Measurements from ENCODE around the gene ISL2.
"Not testable (repeated sequence)": the region's sequence is repeated elsewhere in the genome, so short reads cannot be mapped to it uniquely, and the experiment has no call there.

Gene ISL2

GRCh38 chr15:76336254-76337058 lies at the start of gene ISL2:
Gene ISL2, plus strand, starts transcription at chr15:76336773. Its CDS starts 111 bp downstream, at chr15:76336884.
- Histone ChIP-seq H4K20me1 (ENCODE audit: insufficient read depth, low read length) (no peaks in the 10 kb centered on the region), H3K4me3 (ENCODE audit: low read depth, low read length, poor library complexity, severe bottlenecking) (peak within 1 kb of the TSS; percentile 55), H3K27ac (ENCODE audit: low read depth, low read length, poor library complexity, severe bottlenecking) (no peak within 1 kb of the TSS), H3K9me2 (ENCODE audit: low read depth, low read length) (no peaks in the 10 kb centered on the region), H3F3A (ENCODE audit: insufficient read depth, low read length) (no peaks in the 10 kb centered on the region; the same call in 1 of the 2 replicates), H2AFZ (ENCODE audit: low read length) (no peak within 1 kb of the TSS), H3K4me2 (ENCODE audit: low read length) (peak within 1 kb of the TSS; percentile 69), H3K4me1 (ENCODE audit: insufficient read depth, low read length, severe bottlenecking) (peaks cover 56% of the 10 kb centered on the region), H3K79me2 (ENCODE audit: insufficient read depth, low read length) (no peaks in the 10 kb centered on the region), H3K9ac (ENCODE audit: low read length) (peak within 1 kb of the TSS; percentile 38), H3K27me3 (ENCODE audit: insufficient read depth, low read length) (no peaks in the 10 kb centered on the region), H3K36me3 (ENCODE audit: insufficient read depth, low read length) (no peaks in the 10 kb centered on the region), H3K9me3 (ENCODE audit: low read length) (no peaks in the 10 kb centered on the region)
- TF ChIP-seq, protein P1, sequence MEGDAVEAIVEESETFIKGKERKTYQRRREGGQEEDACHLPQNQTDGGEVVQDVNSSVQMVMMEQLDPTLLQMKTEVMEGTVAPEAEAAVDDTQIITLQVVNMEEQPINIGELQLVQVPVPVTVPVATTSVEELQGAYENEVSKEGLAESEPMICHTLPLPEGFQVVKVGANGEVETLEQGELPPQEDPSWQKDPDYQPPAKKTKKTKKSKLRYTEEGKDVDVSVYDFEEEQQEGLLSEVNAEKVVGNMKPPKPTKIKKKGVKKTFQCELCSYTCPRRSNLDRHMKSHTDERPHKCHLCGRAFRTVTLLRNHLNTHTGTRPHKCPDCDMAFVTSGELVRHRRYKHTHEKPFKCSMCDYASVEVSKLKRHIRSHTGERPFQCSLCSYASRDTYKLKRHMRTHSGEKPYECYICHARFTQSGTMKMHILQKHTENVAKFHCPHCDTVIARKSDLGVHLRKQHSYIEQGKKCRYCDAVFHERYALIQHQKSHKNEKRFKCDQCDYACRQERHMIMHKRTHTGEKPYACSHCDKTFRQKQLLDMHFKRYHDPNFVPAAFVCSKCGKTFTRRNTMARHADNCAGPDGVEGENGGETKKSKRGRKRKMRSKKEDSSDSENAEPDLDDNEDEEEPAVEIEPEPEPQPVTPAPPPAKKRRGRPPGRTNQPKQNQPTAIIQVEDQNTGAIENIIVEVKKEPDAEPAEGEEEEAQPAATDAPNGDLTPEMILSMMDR (IDR thresholded peaks at IDR 0.05; ENCODE audit: low read length) = no peak
- TF ChIP-seq EZH2 (IDR thresholded peaks at IDR 0.05; ENCODE audit: borderline replicate concordance, low read length) = no peak

DNA sequence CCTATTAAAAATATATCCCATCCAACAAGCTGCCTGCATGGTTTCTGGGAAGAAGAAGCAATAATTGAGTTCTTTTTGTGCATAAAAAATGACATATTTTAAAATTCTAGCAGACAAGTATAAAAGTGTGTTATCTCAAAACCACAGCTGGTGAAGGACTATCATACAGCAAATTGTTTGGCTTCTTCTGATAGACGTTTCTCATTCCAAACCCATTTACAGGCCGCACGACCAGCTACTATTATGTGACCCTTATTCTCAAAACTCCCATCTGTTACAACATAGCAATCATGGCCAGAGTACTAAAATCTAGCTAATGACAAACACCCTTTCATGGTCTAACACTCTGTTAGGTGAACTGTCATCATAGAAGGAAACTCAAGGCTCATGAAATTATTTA lies 47.0 kb upstream of the ISL2 start:
- H3K9me2 ChIP-seq (ENCODE audit: low read depth, low read length) = no peaks in the 10 kb centered on the region
- TF ChIP-seq EZH2 (IDR thresholded peaks at IDR 0.05; ENCODE audit: borderline replicate concordance, low read length) = no peak
- TF ChIP-seq, protein P1 (IDR thresholded peaks at IDR 0.05; ENCODE audit: low read length) = no peak
- no peak overlapping the region for H3K4me2 ChIP-seq (ENCODE audit: low read length)
- peaks cover 24% of the 10 kb centered on the region for H3K79me2 ChIP-seq (ENCODE audit: insufficient read depth, low read length)
- H3K36me3 ChIP-seq (ENCODE audit: insufficient read depth, low read length) = peaks cover 63% of the 10 kb centered on the region
- H3K27ac ChIP-seq (ENCODE audit: low read depth, low read length, poor library complexity, severe bottlenecking) = no peak overlapping the region
- no peaks in the 10 kb centered on the region for H4K20me1 ChIP-seq (ENCODE audit: insufficient read depth, low read length)
- no peaks in the 10 kb centered on the region for H3K9me3 ChIP-seq (ENCODE audit: low read length)
- no peaks in the 10 kb centered on the region for H3F3A ChIP-seq (ENCODE audit: insufficient read depth, low read length)
- H2AFZ ChIP-seq (ENCODE audit: low read length) = no peak overlapping the region
- H3K4me1 ChIP-seq (ENCODE audit: insufficient read depth, low read length, severe bottlenecking) = peaks cover 14% of the 10 kb centered on the region
- no peak overlapping the region for H3K9ac ChIP-seq (ENCODE audit: low read length)
- H3K4me3 ChIP-seq (ENCODE audit: low read depth, low read length, poor library complexity, severe bottlenecking) = no peak overlapping the region
- no peaks in the 10 kb centered on the region for H3K27me3 ChIP-seq (ENCODE audit: insufficient read depth, low read length)

DNA sequence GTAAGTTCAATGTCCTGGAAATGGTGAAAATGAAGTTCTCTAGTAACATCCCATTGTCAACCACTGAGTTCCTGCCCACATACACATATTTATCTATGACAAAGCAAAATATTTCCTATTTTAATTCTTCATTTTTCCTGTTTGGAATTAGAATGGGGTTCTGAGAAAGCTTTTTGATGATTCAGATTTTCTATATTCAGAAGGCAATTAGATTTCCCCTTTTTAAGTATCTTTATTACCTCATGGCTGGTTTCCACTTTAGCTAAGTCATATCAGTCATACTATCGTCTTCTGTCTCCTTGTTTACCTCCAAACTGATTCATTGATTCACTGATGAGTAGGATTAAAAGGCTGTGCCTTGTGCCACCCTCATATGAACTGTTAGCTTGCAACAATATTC lies 43.2 kb upstream of the ISL2 start:
- Histone ChIP-seq H3K36me3 (ENCODE audit: insufficient read depth, low read length) (peaks cover 40% of the 10 kb centered on the region), H3K9me3 (ENCODE audit: low read length) (no peaks in the 10 kb centered on the region), H4K20me1 (ENCODE audit: insufficient read depth, low read length) (peaks cover 4% of the 10 kb centered on the region; the same call in 1 of the 2 replicates), H3K9me2 (ENCODE audit: low read depth, low read length) (no peaks in the 10 kb centered on the region), H2AFZ (ENCODE audit: low read length) (no peak overlapping the region), H3K27ac (ENCODE audit: low read depth, low read length, poor library complexity, severe bottlenecking) (no peak overlapping the region), H3K9ac (ENCODE audit: low read length) (no peak overlapping the region), H3K4me2 (ENCODE audit: low read length) (no peak overlapping the region), H3K4me3 (ENCODE audit: low read depth, low read length, poor library complexity, severe bottlenecking) (no peak overlapping the region), H3K79me2 (ENCODE audit: insufficient read depth, low read length) (peaks cover 58% of the 10 kb centered on the region), H3K27me3 (ENCODE audit: insufficient read depth, low read length) (no peaks in the 10 kb centered on the region), H3K4me1 (ENCODE audit: insufficient read depth, low read length, severe bottlenecking) (no peaks in the 10 kb centered on the region), H3F3A (ENCODE audit: insufficient read depth, low read length) (no peaks in the 10 kb centered on the region)
- no peak for TF ChIP-seq EZH2 (IDR thresholded peaks at IDR 0.05; ENCODE audit: borderline replicate concordance, low read length)

- Histone ChIP-seq H3K36me3 (ENCODE audit: insufficient read depth, low read length) (peaks cover 40% of the 10 kb centered on the region), H3K79me2 (ENCODE audit: insufficient read depth, low read length) (peaks cover 68% of the 10 kb centered on the region)
- H3K4me1 ChIP-seq (ENCODE audit: insufficient read depth, low read length, severe bottlenecking); H2AFZ ChIP-seq (ENCODE audit: low read length); H3K9me3 ChIP-seq (ENCODE audit: low read length); H3K27me3 ChIP-seq (ENCODE audit: insufficient read depth, low read length); H4K20me1 ChIP-seq (ENCODE audit: insufficient read depth, low read length); H3K9me2 ChIP-seq (ENCODE audit: low read depth, low read length); H3K27ac ChIP-seq (ENCODE audit: low read depth, low read length, poor library complexity, severe bottlenecking); H3K9ac ChIP-seq (ENCODE audit: low read length); H3F3A ChIP-seq (ENCODE audit: insufficient read depth, low read length); H3K4me3 ChIP-seq (ENCODE audit: low read depth, low read length, poor library complexity, severe bottlenecking); H3K4me2 ChIP-seq (ENCODE audit: low read length): not testable (repeated sequence)
Measured at GRCh38 chr15:76294463-76294862, 42.1 kb upstream of the ISL2 start.
